Measurements from ENCODE around the gene THAP8. TPM values are rescaled to one million over a fixed set of nuclear protein-coding genes. Genes with fewer than 3 reads are reported as not detected.
A peak's percentile ranks its signal among the peaks of the same experiment; 100 is the strongest.

Gene THAP8
- total RNA-seq, 3 donors from 2014 or later, result 8.6 to 11.0 (median 10.2) TPM

- no peaks in the 10 kb centered on the region for H3K36me3 ChIP-seq
- no peak for DNase-seq (ENCODE audit: low spot score in 2 of 2)
- H3K9me3 ChIP-seq, result no peaks in the 10 kb centered on the region
- H3K4me1 ChIP-seq, result no peaks in the 10 kb centered on the region
- no peak overlapping the region for H3K4me3 ChIP-seq
- no peak overlapping the region for H3K27ac ChIP-seq
- intact Hi-C loops (cut with DNase I; ENCODE audit: low total_unique reads), result no loop called here
- no peak for TF ChIP-seq POLR2A (IDR thresholded peaks at IDR 0.05)
- no peak for TF ChIP-seq CTCF (IDR thresholded peaks at IDR 0.05)
- no peak for TF ChIP-seq POLR2AphosphoS5 (IDR thresholded peaks at IDR 0.05)
- no peaks in the 10 kb centered on the region for H3K27me3 ChIP-seq
Observed at GRCh38 chr19:36040495-36040894, 13.6 kb downstream of the THAP8 start.

- Histone ChIP-seq H3K4me1 (no peaks in the 10 kb centered on the region), H3K27ac (peak within 1 kb of the TSS; percentile 62 to 64), H3K36me3 (no peaks in the 10 kb centered on the region), H3K9me3 (no peaks in the 10 kb centered on the region), H3K4me3 (peak within 1 kb of the TSS; percentile 62 to 66 (median 65)), H3K27me3 (no peaks in the 10 kb centered on the region)
- no peak for DNase-seq (ENCODE audit: low spot score in 2 of 2)
- TF ChIP-seq POLR2AphosphoS5 (IDR thresholded peaks at IDR 0.05) (no peak), POLR2A (IDR thresholded peaks at IDR 0.05) (no peak), CTCF (IDR thresholded peaks at IDR 0.05) (no peak)
- intact Hi-C loops (cut with DNase I; ENCODE audit: low total_unique reads), result no loop called here
Observed at GRCh38 chr19:36032251-36033104, 21.6 kb downstream of the THAP8 start, which contains the start of gene CLIP3. TSS of gene CLIP3 (minus strand) at chr19:36032873. CDS start at chr19:36032357, 516 bp downstream.

- no peak overlapping the region for H3K4me3 ChIP-seq
- TF ChIP-seq CTCF (IDR thresholded peaks at IDR 0.05) (no peak), POLR2AphosphoS5 (IDR thresholded peaks at IDR 0.05) (no peak), POLR2A (IDR thresholded peaks at IDR 0.05) (no peak)
- no peaks in the 10 kb centered on the region for H3K9me3 ChIP-seq
- intact Hi-C loops (cut with DNase I; ENCODE audit: low total_unique reads), result no loop called here
- no peak overlapping the region for H3K27ac ChIP-seq
- H3K36me3 ChIP-seq, result no peaks in the 10 kb centered on the region
- H3K27me3 ChIP-seq, result no peaks in the 10 kb centered on the region
- no peaks in the 10 kb centered on the region for H3K4me1 ChIP-seq
- DNase-seq (ENCODE audit: low spot score in 2 of 2), result no peak
Observed at GRCh38 chr19:36031308-36031707, 22.8 kb downstream of the THAP8 start.

GRCh38 chr19:36030264-36031148, 23.6 kb downstream of the THAP8 start:
- TF ChIP-seq POLR2AphosphoS5 (IDR thresholded peaks at IDR 0.05) (no peak), CTCF (IDR thresholded peaks at IDR 0.05) (no peak), POLR2A (IDR thresholded peaks at IDR 0.05) (no peak)

More at GRCh38 chr19:36030264-36031148, 23.6 kb downstream of the THAP8 start:
- Histone ChIP-seq H3K9me3 (no peaks in the 10 kb centered on the region), H3K4me1 (no peaks in the 10 kb centered on the region), H3K4me3 (no peak overlapping the region), H3K27ac (no peak overlapping the region), H3K36me3 (no peaks in the 10 kb centered on the region), H3K27me3 (no peaks in the 10 kb centered on the region)
- DNase-seq (ENCODE audit: low spot score in 2 of 2), result no peak
- intact Hi-C loops (cut with DNase I; ENCODE audit: low total_unique reads), result no loop called here
